BLaER1 treated with 17β-estradiol and CSF1 and Interleukin-3, amounts not matched to agents 10 nM and 100 nM (cell line): ENCODE results near the gene STX8.
"Not testable (repeated sequence)": the region's sequence is repeated elsewhere in the genome, so short reads cannot be mapped to it uniquely, and the experiment has no call there.

Source experiments
- H3K27ac ChIP-seq, 11 experiments: shearing (Covaris generic); formaldehyde crosslinking; 2 replicates each; pipeline ENCODE4 v1.8.1; 2022
- H3K27me3 ChIP-seq, 11 experiments: shearing (Covaris generic); formaldehyde crosslinking; 2 replicates each; pipeline ENCODE4 v1.8.1; 2022
- H3K36me3 ChIP-seq, 11 experiments: shearing (Covaris generic); formaldehyde crosslinking; 2 replicates each; pipeline ENCODE4 v1.8.1; 2022
- H3K4me1 ChIP-seq, 10 experiments: shearing (Covaris generic); formaldehyde crosslinking; 2 replicates each; pipeline ENCODE4 v1.8.1; 2022
- H3K4me2 ChIP-seq, 11 experiments: shearing (Covaris generic); formaldehyde crosslinking; 2 replicates each; pipeline ENCODE4 v1.8.1; 2022
- H3K4me3 ChIP-seq, 10 experiments: shearing (Covaris generic); formaldehyde crosslinking; 2 replicates each; pipeline ENCODE4 v1.8.1; 2022
- H3K9ac ChIP-seq, 11 experiments: shearing (Covaris generic); formaldehyde crosslinking; 2 replicates each; pipeline ENCODE4 v1.8.1; 2022
- H3K9me3 ChIP-seq, 11 experiments: shearing (Covaris generic); formaldehyde crosslinking; replicated peaks in 1 of 11; 2 replicates each; pipeline ENCODE4 v1.8.1; 2022
- H4K20me1 ChIP-seq, 11 experiments: shearing (Covaris generic); formaldehyde crosslinking; 2 replicates each; pipeline ENCODE4 v1.8.1; 2022
- Cebpa-rat ChIP-seq, 11 experiments: shearing (Covaris generic); IDR thresholded peaks; 2 replicates each; pipeline ENCODE4 v1.8.1; 2022

STX8 gene

DNA sequence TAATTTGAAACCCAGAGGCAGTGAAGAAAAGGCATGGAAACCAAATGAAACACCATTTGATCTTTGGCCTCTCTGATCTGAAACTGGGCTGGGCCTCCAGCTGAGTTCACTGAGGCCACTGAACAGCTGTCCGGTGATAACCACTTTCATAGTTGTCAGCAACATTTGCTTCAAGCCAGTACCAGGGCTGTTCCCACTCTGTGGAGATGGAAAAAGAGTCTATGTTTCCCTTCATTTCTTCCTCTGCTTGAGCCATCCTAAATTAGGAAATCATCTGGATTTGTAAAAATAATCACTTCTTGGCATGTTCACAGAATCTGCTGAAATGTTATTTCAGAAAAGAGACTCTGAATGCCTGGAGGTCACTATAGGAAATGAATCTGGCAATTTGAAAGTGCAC is 119.3 kb downstream of the STX8 start:
- no peak for TF ChIP-seq Cebpa-rat (IDR thresholded peaks at IDR 0.05)
- no peak overlapping the region for H3K9ac ChIP-seq
- no peaks in the 10 kb centered on the region; a peak in 1 of 22 replicates for H4K20me1 ChIP-seq
- no peaks in the 10 kb centered on the region for H3K4me1 ChIP-seq
- H3K9me3 ChIP-seq = peaks cover 0 to 14% (median 6%) of the 10 kb centered on the region in 11 experiments; a peak in 9 of 22 replicates
- peaks cover 0 to 14% (median 0%) of the 10 kb centered on the region in 11 experiments; a peak in 6 of 22 replicates for H3K36me3 ChIP-seq
- H3K27ac ChIP-seq = no peak overlapping the region
- no peaks in the 10 kb centered on the region for H3K27me3 ChIP-seq
- H3K4me2 ChIP-seq = no peak overlapping the region
- no peak overlapping the region for H3K4me3 ChIP-seq

DNA sequence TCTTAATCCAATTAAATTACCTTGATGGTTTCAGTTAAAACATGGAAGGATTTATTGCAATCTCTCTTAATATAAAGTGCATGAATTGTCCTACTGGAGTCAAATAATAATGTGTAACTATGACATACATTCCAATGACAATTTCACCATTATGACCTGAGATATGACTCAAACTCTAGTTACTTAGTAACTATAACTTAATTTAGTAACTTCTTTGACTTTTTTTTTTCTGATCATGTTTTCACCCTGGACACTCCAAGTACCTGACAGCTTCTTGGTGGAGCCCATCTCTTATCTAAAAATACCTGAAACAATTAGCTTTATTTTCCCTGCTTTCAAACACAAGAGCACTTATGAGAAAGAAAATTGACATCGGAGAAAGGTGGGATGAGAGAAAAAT is 123.7 kb downstream of the STX8 start:
- Histone ChIP-seq H3K4me1 (no peaks in the 10 kb centered on the region), H3K36me3 (no peaks in the 10 kb centered on the region), H3K27me3 (no peaks in the 10 kb centered on the region), H3K27ac (no peak overlapping the region), H3K4me2 (no peak overlapping the region), H3K9ac (no peak overlapping the region), H3K4me3 (no peak overlapping the region), H3K9me3 (peaks cover 0 to 1% (median 0%) of the 10 kb centered on the region in 11 experiments; a peak in 3 of 22 replicates), H4K20me1 (no peaks in the 10 kb centered on the region)
- no peak for TF ChIP-seq Cebpa-rat (IDR thresholded peaks at IDR 0.05)

DNA sequence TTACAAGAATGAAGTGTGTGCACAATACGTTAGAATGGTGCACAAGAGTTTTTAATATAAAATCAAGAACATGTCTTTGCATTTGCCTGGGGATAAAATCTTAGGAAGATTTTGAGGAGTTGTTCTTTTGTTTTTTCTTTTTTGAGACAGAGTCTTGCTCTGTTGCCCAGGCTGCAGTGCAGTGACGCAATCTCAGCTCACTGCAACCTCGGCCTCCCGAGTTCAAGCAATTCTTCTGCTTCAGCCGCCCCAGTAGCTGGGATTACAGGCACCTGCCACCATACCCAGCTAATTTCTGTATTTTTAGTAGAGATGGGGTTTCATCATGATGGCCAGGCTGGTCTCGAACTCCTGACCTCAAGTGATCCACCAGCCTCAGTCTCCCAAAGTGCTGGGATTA is 128.3 kb downstream of the STX8 start:
- H3K36me3 ChIP-seq, H3K9me3 ChIP-seq, H4K20me1 ChIP-seq, H3K4me3 ChIP-seq, H3K27ac ChIP-seq, H3K9ac ChIP-seq, H3K4me2 ChIP-seq, H3K27me3 ChIP-seq, H3K4me1 ChIP-seq: not testable (repeated sequence)
- TF ChIP-seq Cebpa-rat (IDR thresholded peaks at IDR 0.05) = peak in 2 of 11 experiments; percentile 26 to 51; a peak in 2 of 22 replicates

DNA sequence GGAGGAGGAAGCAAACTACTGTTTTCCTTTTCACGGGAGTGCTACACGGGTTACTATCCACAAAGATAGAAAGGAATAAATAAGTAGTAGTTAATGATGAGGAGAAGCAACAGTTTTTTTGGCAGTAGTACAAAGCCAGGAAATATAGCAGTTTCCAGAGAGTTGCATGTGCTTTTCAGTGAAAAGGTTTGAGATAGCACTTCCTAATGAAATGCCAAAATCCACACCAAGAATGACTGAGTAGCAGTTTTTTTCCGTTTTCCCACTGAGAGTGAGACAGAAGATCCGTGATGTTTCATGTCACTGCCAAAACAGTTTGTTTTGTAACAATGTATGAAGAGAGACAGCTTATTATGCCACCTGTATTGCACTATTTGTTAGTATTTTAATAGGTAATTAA is 129.1 kb downstream of the STX8 start:
- no peak for TF ChIP-seq Cebpa-rat (IDR thresholded peaks at IDR 0.05)
- H3K9ac ChIP-seq = no peak overlapping the region
- H4K20me1 ChIP-seq = 0 out of 22 replicates have a peak, but pooled peaks cover 0 to 6% (median 0%) of the 10 kb centered on the region in 11 experiments
- no peak overlapping the region for H3K4me3 ChIP-seq
- H3K27ac ChIP-seq = no peak overlapping the region
- no peaks in the 10 kb centered on the region for H3K36me3 ChIP-seq
- no peak overlapping the region for H3K4me2 ChIP-seq
- H3K4me1 ChIP-seq = no peaks in the 10 kb centered on the region
- no peaks in the 10 kb centered on the region for H3K27me3 ChIP-seq
- H3K9me3 ChIP-seq = 0 out of 22 replicates have a peak, but pooled peaks cover 0 to 7% (median 0%) of the 10 kb centered on the region in 11 experiments

- 0 out of 22 replicates have a peak, but pooled peaks cover 0 to 7% (median 0%) of the 10 kb centered on the region in 11 experiments for H3K9me3 ChIP-seq
- no peak overlapping the region for H3K9ac ChIP-seq
- no peak overlapping the region for H3K4me3 ChIP-seq
- no peak for TF ChIP-seq Cebpa-rat (IDR thresholded peaks at IDR 0.05)
- H3K36me3 ChIP-seq = peaks cover 0 to 7% (median 0%) of the 10 kb centered on the region in 11 experiments; a peak in 1 of 22 replicates
- no peaks in the 10 kb centered on the region for H3K27me3 ChIP-seq
- no peaks in the 10 kb centered on the region for H3K4me1 ChIP-seq
- H3K4me2 ChIP-seq = no peak overlapping the region
- no peak overlapping the region for H3K27ac ChIP-seq
- H4K20me1 ChIP-seq = 0 out of 22 replicates have a peak, but pooled peaks cover 0 to 6% (median 0%) of the 10 kb centered on the region in 11 experiments
These were observed 130.2 kb downstream of the STX8 start for GRCh38 chr17:9445424-9445823.

GRCh38 chr17:9444687-9445086 is 130.9 kb downstream of the STX8 start:
- no peak for TF ChIP-seq Cebpa-rat (IDR thresholded peaks at IDR 0.05)
- H3K27ac ChIP-seq = no peak overlapping the region

DNA sequence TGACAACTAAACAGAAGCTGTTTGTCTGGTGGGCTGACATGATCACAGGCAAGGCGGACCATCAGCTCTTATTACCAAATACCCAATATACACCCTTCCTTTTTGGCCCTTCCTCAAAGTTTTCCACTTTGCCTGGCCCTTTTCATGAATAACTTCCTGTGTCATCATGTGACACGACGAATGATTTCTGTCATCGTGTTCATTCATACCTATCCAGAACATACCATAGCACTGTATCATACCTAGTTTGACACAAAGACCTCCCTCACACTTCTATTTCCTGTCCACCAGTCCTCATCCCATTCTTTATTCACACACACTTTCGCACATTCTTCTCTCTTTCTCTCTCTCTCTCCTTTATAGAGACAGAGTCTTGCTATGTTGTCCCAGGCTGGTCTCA is 131.8 kb downstream of the STX8 start:
- 0 out of 22 replicates have a peak, but pooled peaks cover 0 to 6% (median 0%) of the 10 kb centered on the region in 11 experiments for H4K20me1 ChIP-seq
- no peak overlapping the region for H3K9ac ChIP-seq
- TF ChIP-seq Cebpa-rat (IDR thresholded peaks at IDR 0.05) = no peak
- no peak overlapping the region for H3K4me3 ChIP-seq
- H3K27me3 ChIP-seq = no peaks in the 10 kb centered on the region
- no peaks in the 10 kb centered on the region for H3K4me1 ChIP-seq
- H3K9me3 ChIP-seq = 0 out of 22 replicates have a peak, but pooled peaks cover 0 to 7% (median 0%) of the 10 kb centered on the region in 11 experiments
- H3K36me3 ChIP-seq = peaks cover 0 to 13% (median 0%) of the 10 kb centered on the region in 11 experiments; a peak in 2 of 22 replicates
- H3K4me2 ChIP-seq = no peak overlapping the region
- H3K27ac ChIP-seq = no peak overlapping the region

More at GRCh38 chr17:9444687-9445086, 130.9 kb downstream of the STX8 start:
- no peak overlapping the region for H3K9ac ChIP-seq
- H3K9me3 ChIP-seq = 0 out of 22 replicates have a peak, but pooled peaks cover 0 to 7% (median 0%) of the 10 kb centered on the region in 11 experiments
- no peak overlapping the region for H3K4me2 ChIP-seq
- H3K27me3 ChIP-seq = no peaks in the 10 kb centered on the region
- no peaks in the 10 kb centered on the region for H3K4me1 ChIP-seq
- H3K4me3 ChIP-seq = no peak overlapping the region
- H4K20me1 ChIP-seq = 0 out of 22 replicates have a peak, but pooled peaks cover 0 to 6% (median 0%) of the 10 kb centered on the region in 11 experiments
- peaks cover 0 to 12% (median 0%) of the 10 kb centered on the region in 11 experiments; a peak in 2 of 22 replicates for H3K36me3 ChIP-seq

DNA sequence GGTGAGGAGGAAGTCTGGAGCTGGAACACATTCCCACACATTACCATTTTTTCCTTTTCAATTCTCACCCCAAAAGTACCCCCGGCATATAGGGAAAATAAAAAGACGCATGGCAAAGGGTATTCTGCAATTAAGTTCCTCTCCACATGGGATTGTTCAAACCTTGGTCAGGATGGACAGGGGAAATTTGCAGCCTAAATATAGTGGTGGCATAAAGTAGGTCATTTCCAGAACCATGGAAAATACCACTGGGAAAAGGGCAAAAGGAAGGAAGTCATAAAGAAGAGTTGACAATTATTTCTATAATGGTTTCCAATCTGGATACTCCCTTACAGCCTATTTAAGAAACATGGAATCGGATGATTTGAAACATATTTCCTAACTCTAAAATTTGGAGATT is 135.8 kb downstream of the STX8 start:
- Histone ChIP-seq H3K4me3 (no peak overlapping the region), H3K4me2 (no peak overlapping the region), H4K20me1 (0 out of 22 replicates have a peak, but pooled peaks cover 0 to 4% (median 0%) of the 10 kb centered on the region in 11 experiments), H3K9ac (no peak overlapping the region), H3K4me1 (0 out of 20 replicates have a peak, but pooled peaks cover 0 to 3% (median 0%) of the 10 kb centered on the region in 10 experiments), H3K9me3 (0 out of 22 replicates have a peak, but pooled peaks cover 0 to 7% (median 0%) of the 10 kb centered on the region in 11 experiments), H3K36me3 (peaks cover 0 to 26% (median 0%) of the 10 kb centered on the region in 11 experiments; a peak in 5 of 22 replicates), H3K27me3 (no peaks in the 10 kb centered on the region), H3K27ac (no peak overlapping the region)
- no peak for TF ChIP-seq Cebpa-rat (IDR thresholded peaks at IDR 0.05)

DNA sequence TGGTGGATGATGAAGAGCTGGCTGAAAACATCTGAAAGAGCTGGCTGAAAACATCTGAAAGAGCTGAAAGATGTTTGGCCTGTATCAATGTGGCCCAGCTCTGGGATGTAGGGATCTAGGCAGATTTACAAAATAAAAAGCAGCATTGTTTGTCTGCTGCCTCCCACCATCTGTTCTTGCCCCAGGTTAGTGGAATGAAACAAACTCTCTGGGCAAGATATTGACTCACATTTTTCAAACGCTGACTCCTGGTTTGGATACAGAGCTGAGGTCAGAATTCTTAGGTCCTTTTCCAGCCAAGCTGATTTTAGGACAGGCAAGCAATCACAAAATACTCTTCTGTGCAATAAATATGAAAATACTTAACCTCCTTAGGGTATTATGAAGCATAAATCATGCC is 139.0 kb downstream of the STX8 start:
- Histone ChIP-seq H3K4me1 (peaks cover 8 to 24% (median 13%) of the 10 kb centered on the region in 10 experiments), H3K27ac (no peak overlapping the region), H3K27me3 (no peaks in the 10 kb centered on the region), H3K36me3 (peaks cover 0 to 32% (median 0%) of the 10 kb centered on the region in 11 experiments; a peak in 5 of 22 replicates), H3K9ac (no peak overlapping the region), H3K4me3 (no peak overlapping the region), H4K20me1 (peaks cover 0 to 15% (median 0%) of the 10 kb centered on the region in 11 experiments; a peak in 2 of 22 replicates), H3K9me3 (no peaks in the 10 kb centered on the region), H3K4me2 (no peak overlapping the region)
- TF ChIP-seq Cebpa-rat (IDR thresholded peaks at IDR 0.05) = no peak
